NK-92 (cell line): ENCODE measurements around the gene TPSD1.
"Not testable (repeated sequence)": the region's sequence is repeated elsewhere in the genome, so short reads cannot be mapped to it uniquely, and the experiment has no call there.

Source experiments
- DNase-seq: peaks from one replicate; lab custom pipeline; 2025; ENCODE audit not compliant: unreplicated experiment; lab: John Stamatoyannopoulos, UW

TPSD1 gene

DNA sequence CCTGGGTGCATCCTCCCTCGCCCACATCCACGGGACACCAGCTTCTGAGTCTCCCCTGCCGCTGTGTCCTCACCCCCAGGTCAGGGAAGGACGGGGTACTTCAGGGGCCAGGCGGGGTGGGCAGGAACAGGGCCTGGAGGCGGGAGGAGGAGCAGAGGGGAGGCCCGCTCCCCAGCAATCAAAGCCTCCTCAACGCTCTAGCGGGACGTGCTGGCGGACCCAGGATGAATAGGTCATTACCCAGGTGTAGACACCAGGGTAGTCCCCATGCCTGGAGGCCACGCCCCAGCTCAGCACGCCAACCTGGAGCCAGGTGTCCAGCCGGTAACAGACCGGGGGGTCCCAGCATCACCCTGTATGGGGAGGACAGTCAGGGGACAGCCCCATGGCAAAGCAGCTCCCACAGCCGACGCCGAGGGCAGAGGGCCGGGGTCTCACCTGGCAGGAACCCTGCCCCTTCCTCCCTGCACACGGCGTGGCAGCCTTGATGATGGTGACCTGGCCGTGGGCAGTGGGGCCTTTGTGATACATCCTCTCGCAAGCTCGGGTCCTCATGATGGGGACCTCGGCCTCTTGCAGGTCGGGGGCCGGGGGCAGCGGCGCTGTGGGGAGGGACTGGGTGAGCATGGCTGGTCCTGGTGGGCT is 24.2 kb downstream of the TPSD1 start:
- DNase-seq, result no peak

DNA sequence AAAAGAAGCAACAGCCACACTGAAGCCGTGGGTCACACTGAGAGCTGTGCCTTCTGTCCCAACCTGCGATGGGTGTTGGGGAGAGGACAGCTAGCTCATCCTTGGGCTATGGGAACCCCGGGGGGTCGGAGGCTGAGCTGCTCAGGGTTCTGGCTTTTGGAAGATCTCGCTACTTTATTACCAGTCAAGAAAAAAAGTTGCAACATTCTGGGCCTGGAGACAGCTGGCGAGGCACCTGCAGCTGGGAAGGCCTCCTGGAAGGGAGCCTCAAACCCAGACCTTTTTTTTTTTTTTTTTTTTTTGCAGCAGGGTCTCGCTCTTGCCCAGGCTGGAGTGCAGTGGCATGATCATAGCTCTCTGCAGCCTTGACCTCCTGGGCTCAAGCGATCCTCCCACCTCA is 24.9 kb downstream of the TPSD1 start:
- no peak for DNase-seq

- DNase-seq, result no peak
Observed at GRCh38 chr16:1281517-1281916, 25.6 kb downstream of the TPSD1 start.

DNA sequence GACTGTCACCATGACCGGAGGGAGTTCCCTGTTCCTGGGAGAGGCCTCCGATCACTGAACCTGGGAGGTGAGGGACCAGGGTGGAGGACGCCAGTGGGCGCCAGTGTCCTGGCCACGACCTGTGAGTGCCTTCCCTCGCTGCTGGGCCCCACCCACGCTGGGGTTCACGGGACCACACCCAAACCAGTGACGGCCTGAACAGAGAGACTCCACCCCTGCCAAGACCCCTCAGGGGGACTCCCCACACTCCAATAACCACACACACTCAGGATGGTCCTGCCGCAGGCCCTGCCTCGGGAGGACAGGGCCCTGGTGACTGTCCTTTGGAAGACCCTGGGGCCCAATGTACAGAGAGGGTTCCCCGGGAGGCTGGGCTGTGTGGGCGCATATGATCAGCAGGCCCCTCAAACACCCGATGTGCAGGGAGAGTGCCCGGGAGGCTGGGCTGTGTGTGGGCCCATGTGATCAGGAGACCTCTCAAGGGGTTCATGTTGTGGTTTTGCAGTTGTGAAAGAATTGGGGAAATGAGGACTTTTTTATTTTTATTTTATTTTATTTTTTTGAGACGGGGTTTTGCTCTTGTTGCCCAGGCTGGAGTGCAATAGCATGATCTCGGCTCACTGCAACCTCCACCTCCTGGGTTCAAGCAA is 26.6 kb downstream of the TPSD1 start:
- no peak for DNase-seq

DNA sequence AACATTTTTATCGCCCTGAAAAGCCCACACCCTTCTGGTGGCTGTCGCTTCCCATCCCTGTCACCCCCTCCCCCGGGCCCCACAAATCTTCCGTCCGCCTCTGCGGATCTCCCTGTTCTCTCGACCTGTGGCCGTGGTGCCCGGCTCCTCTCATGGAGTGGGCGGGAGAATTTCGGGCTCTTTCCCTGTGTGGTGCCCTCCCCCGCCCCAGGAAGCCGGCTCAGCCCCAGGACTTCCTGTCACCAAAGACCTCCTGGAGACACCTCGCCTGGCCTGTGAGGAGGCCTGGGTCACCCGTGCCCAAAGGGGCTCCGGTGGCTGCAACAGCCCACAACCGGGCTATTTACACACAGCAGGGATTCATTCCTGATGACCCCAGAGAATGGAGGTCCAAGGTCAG is 27.4 kb downstream of the TPSD1 start:
- no peak for DNase-seq

DNA sequence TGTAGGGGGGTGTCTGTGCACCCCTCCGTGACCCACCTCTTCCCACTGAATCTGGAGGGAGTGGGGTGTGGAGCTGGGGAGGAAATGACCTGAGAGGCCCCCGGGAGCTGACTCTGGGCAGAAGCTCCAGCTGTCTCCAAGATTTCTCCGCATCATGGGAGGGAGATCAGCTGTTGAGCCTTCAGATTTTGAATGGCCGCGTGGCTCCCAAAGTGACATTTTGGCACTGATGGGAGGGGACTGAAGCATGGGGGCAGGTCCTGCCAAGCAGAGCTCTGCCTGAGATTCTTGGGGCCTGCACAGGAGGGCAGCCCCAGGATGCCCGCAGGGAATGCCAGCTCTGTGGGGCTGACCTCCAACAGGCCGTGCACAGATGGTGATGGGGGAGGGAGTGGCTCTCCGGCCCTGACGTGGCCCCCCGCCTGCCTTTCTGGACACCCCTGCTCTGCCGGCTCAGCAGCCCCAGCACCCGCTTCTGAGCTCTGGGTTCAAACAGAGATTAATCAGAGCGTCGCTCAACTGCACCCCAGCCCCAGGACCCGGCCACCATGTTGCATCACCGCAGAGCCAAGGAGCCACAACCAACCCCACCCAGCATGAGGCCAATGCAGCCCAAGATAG is 28.2 kb downstream of the TPSD1 start:
- DNase-seq, result no peak

DNA sequence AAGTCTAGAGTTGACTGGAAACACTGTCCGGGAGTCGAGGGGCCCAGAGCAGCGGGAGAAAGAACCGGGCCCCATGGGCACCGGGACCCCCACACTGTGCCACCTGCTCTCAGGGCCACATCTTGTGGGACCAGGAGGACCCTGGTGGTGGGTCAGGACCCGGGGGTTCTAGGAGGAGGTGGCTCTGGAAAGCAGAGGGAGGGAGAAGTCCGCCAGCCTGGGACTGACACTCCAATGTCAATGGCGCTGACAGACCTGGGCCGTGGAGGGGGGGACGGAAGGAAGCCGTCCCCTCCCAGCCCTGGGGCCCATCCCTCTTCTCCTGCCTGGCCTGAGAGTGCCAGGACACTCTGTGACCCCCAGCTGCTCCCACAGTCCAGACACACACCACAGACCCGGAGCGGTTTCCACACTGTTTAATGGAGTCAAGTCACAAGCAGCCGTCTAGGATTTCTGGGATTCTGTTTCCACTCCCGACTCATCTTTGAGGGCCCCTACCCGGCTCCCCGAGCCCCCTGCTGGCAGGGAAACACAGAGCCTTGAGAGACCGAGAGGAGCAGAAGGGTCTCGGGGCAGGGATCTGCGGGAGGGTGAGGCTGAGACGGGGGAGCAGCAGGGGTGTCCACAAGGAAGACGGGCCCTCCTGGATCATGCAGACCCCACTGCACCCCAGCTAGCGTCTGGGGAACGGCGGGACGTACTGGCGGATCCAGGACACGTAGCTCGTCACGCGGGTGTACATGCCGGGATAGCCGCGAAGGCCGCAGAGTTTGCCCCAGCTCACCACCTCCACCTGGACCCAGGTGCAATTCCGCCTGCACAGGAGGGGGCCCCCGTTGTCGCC is 30.0 kb downstream of the TPSD1 start:
- DNase-seq, result no peak

DNA sequence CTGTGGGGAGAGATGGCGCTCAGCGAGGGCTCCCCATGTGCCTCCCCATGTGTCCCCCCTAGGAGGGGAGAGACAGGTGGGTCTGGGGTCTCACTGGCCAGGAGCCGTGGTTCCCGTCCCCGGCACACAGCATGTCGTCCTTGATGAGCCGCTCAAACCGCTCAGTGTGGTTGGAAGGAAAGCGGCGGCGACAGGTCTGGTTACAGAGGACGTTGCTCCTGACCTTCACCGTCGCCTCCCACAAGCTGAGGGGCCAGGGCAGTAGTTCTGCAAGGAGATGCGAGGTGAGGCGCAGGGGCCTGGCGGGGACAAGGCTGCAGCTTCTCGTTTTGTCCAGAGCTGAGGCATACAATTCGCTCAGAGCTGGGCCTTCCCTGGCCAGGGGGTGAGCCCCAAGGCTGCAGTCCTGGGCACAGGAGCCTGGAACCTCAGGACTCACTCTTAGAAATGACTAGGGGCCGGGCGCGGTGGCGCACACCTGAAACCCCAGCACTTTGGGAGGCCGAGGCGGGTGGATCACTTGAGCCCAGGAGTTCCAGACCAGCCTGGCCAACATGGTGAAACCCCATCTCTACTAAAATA is 30.7 kb downstream of the TPSD1 start:
- DNase-seq, result no peak

DNA sequence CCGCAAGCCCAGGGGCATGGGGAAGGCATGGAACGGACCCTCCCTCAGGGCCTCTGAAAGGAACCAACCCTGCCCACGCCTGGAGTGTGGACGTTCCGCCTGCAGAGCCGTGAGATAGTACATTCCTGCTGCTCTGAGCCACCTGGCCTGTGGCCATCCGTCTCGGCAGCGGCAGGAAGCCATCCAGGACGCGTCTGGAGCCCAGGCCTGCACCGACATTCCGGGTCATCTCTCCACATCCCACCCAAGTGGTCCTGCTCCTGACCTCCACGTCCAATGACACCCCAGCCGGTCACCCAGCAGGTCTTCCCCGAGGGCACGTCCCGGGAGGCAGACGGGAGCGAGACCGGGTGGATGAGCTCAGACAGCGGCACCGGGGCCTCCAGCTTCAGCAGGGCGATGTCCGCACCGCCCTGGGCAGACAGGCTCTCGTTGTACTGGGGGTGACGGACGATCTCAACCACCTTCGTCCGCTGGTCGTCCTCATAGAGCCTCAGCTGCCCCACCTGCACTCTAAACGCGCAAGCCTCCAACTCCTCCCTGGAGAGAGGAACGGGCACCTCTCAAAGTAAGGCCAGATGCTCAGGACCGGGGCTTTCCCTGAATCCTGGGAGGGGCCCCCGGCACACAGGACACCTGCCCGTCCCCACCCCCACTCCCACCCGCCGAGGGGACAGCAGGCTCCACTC is 32.3 kb downstream of the TPSD1 start:
- DNase-seq, result no peak

DNA sequence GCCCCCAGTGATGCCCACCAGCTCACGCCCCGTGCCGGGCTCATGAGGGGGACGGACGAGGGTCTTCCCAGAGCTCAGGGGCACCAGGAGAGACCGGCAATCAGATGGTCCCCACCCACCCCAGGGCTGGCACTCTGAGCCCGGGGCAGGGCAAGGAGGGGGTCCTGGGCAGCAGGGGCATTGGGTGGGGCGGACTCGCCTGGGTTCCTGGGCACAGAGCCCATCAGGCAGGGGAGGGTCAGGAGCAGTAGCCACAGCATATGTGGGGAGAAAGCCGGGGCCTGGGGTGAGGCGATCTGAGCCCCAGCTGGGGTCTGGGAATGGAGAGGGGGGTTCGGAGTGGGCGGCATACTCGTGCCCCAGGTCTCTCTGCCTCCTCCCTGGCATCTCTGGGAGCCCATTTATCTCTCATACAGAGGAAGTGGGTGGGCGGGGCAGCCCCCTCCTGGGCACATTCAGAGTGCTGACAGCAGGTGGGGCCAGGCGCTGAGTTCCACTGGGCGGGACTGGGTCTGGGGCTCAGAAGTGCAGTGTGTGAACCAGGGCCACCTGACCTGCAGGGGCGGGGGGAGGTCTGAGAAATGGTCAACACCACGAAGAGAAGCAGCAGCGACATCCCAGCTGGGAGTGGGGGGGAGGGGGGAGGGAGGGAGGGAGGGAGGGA is 33.1 kb downstream of the TPSD1 start:
- DNase-seq, result no peak

DNA sequence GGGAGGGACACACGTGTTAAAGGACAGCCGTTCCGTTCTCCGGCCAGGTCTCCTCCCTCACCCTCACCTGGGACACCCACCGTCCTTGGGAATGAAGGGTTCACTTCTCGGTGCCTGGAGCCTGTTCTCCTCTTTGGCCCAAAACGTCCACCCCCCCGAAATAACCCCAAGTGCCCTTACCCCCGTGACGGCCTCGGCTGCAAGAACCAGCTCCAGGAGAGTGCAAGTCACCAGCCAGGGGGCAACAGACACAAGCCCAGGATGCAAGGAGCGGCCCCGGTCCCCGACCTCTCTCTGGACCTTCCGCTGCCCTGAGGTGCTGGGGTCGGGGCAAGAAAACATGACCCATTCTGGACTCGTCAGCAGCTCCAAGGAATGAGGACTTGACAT is 33.6 kb downstream of the TPSD1 start:
- DNase-seq, result no peak

DNA sequence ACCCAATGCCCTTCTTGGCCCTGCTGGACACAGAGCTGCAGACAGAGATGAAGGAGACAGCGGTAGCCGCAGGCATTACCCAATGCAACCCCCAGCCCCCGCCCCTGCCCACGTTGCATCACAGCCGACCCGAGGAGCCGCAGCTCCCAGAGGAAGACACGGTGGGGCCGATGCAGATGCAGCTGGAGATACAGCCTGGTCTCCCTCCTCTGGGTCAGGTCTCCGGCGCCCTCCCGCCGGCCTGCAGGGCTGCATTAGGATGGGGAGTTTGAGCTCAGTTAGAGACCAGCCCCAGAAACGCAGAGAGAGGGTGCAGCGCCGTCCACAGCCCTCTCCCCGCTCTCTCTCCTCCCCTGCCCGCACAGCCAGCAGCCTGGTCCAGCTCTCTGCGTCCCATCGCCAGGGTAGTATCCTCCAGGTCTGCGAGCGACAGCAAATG is 34.2 kb downstream of the TPSD1 start:
- no peak for DNase-seq

DNA sequence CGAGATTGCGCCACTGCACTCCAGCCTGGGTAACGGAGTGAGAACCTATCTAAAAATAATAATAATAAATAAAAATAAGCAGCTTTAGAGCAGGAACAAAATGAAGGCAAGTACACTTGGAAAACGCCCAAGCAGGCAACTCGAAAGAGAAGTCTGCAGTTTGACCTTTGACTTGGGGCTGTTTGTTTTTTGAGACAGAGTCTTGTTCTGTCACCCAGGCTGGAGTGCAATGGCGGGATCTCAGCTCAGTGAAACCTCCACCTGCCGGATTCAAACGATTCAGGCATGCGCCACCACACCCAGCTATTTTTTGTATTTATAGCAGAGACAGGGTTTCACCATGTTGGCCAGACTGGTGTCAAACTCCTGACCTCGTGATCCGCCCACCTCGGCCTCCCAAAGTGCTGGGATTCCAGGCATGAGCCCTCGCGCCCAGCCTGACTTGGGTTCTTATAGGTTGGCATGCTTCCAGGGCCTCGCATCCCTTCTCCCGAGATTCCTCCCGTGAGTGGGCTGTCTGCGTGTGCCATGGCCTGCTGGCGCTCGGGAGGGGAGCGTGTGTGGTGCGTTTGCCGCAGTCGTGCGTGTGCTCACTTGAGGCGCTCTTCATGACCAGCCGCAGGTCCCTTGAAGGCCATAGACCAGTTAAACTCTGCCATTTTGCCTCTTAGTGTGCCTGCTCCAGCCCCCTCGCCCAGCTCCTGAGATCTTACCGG is 35.1 kb downstream of the TPSD1 start:
- no peak for DNase-seq

DNA sequence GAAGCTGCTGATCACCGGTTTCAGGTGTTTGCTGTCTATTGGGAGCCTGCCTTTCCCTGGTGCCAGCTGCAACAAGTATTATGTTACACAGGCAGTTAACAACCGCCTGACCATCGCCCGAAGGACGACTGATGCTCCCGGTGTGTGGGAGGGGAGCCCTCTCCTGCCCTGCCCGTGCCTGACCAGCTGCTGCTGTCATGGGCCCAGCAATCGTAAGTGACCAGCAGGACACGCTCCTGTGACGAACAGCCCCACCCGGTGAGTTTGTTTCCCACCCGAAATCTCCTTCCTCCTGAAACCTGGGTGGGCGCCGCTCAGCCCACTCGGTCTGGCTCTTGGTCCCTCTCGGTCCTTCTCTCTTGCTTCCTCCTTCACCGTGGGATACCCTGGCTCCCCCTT is 35.7 kb downstream of the TPSD1 start:
- no peak for DNase-seq

GRCh38 chr16:1292208-1292607 is 36.3 kb downstream of the TPSD1 start:
- DNase-seq, result not testable (repeated sequence)

GRCh38 chr16:1292808-1293207 is 36.9 kb downstream of the TPSD1 start:
- DNase-seq, result not testable (repeated sequence)

GRCh38 chr16:1293921-1294656 is 38.2 kb downstream of the TPSD1 start:
- no peak for DNase-seq

GRCh38 chr16:1295465-1295864 is 39.6 kb downstream of the TPSD1 start:
- no peak for DNase-seq

DNA sequence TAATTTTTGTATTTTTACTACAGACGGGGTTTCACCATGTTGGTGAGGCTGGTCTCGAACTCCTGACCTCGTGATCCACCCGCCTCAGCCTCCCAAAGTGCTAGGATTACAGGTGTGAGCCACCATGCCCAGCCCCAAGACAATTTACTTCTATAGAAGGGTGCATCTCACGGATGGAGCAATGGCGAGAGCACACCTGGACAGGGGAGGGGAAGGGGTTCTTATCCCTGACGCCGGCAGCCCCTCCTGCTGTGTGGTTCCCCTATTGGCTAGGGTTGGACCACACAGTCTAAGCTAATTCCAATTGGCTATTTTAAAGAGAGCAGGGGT is 40.8 kb downstream of the TPSD1 start:
- not testable (repeated sequence) for DNase-seq
